Kidney glomerular epithelial cell (primary cell): ENCODE measurements around the gene EMCN.
"Not testable (repeated sequence)": the region's sequence is repeated elsewhere in the genome, so short reads cannot be mapped to it uniquely, and the experiment has no call there.

Experiments used
- DNase-seq: peaks from one replicate; lab custom pipeline; 2025; lab: John Stamatoyannopoulos, UW

EMCN gene

DNA sequence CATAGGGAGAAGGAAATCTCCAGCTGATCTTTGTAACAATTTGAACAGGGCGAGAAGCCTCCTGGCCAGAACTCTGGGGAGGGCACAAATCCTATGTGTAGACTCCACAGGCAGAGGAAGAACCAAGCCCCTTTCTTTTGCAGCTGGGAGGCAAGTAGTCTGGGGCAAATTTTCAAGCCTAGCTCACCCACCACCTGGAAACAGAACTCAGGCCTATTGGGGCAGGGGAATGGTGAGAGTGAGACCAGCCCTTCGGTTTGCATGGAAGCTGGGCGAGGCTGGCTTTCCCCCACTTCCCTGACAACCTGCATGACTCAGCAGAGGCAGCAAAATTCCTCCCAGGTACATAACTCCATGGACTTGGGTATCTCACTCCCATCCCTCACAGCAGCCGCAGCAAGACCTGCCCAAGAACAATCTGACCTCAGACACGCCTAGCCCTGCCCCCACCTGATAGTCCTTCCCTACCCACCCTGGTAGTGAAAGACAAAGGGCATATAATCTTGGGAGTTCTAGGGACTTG lies 138.2 kb downstream of the EMCN start:
- DNase-seq, result no peak

DNA sequence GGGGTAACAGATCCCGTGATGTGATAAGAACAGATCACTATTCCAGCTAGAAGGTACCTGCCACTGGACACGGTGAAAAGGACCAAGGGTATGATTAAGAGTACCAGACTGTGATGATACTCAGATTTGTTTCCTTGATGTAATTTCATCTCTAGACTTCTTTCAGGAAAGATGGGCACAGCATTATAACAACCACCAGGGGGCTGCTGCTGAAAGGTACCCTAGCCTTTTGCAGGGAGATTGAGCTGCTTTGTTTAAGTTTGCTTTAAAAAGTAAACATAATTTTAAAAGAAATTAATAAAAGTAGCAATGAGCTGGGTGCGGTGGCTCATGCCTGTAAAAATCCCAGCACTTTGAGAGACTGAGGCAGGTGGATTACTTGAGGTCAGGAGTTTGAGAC lies 145.4 kb downstream of the EMCN start:
- DNase-seq, result no peak

DNA sequence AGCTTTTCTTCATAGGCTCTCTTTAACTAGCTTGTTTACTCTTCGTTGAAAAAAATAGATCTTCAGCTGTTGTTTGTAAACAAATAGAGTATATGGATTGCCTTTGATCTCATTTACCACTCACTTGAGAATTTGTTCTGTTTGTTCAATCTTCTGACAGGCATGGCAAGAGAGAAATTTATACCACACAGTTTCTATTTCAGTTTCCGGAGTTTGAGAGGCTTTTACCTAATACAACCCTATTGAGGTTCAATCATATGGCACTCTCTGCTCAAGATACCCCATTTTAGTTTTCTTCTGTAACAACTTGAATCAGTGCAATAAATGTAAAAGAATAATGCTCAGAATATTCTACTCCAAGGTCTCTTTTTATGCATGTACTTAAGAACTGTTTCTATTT lies 148.0 kb downstream of the EMCN start:
- DNase-seq, result no peak

DNA sequence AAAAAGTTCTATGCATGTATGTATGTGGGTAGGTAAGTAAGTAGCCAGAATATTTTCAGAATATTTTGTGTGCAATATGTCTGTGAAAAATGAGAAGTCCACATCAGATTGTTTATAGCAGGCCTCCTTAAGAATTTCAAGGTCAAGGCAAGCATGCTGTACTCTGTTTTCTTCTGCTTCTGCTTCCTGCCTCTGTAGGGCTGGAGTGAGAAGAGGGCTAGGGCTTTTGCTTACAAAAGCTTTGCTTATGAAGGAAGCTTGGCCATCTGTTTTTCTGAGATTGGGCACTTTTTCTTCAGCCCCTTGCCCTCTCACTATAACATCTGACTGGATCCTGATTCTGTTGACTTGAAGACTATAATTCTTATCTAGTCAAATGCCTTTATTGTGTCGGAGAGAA lies 150.4 kb downstream of the EMCN start:
- DNase-seq, result no peak

DNA sequence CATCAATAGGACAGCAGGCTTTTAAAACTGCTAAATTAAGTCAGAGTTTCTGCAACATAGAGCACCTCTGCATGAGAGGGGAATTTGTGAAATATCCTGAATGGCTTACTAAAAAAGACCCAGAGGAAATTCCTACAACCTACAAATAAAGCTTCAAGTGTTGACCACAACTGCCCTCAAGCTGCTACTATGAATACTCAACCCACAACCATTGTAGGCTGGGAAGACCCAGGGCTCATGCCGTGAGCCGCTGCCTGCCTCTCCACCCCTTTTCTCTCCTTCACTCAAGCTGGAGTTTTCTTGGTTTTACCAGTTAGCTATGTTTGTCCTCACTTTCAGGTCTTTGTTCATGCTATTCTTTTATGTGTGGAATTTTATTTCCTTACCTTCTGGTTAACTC lies 151.6 kb downstream of the EMCN start:
- DNase-seq, result no peak

DNA sequence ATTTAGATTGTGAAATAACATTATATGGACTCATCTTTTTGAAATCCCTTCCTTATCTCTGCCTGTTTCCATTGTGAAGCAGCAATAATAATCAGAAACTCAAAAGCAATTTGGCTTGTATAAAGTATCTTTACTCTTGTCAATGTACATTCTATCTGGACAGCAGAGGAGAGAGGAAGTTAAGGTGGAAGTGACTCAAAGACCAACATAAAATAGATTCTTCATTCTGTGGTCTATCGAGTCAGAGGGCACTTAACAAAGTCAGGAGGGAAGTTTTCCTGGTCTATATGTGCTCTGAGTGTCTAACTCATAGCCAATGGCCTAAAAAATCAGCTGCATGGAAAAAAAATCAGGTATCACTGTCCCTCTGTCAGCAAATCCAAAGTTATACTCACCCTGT lies 155.5 kb downstream of the EMCN start:
- no peak for DNase-seq

DNA sequence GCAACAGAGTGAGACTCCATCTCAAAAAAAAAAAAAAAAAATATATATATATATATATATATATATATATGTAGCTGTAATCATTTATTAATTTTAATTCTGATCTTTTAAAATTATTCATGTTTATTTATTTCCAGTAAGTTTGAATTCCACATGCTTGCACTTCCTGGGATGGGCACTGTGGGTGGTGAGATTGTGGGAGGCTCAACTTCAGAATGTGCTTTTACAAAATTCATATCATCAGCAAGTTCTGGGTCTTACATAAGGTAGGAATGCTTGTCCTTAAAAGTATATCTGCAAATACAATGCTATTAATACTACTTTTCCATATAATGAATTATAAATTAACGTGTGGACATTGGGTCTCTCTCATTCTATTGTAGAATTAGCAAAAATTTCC lies 156.5 kb downstream of the EMCN start:
- no peak for DNase-seq

DNA sequence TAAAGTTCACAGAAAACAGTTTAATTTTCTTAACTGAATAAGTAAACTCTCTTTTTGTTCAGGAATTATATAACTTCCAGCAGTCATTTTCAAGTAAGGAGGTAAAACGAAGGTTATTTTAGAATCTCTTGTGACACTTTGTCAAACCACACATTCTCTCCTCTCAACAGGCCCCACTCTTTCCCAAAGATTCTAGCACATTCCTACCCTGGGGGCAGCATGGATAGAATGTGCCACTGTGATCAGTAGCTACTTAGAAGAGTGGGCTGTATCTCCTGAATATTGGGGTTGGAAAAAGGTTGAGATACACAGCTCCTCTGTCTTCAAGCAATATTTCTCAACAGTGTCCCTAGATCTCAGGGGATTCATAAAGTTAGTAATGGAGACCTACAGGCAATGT lies 157.6 kb downstream of the EMCN start:
- DNase-seq, result no peak

DNA sequence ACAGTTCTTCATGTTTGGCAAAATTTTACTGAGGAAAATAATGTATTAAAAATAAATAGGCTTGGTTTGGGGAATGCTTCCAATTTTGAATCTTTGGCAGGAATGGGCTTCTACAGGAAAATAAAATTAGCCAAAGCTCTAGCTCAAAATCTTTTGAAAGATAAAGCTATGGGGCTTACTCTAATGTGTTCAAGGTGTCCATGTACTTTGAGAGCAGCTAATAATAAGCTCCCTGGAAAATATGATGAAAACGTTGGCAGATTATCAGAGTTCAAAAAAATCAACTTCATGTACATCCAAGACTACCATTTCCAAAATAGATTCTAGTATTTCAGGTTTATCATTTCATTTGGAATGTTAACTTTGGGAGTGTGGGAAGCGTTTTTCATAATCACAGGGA lies 158.4 kb downstream of the EMCN start:
- no peak for DNase-seq

DNA sequence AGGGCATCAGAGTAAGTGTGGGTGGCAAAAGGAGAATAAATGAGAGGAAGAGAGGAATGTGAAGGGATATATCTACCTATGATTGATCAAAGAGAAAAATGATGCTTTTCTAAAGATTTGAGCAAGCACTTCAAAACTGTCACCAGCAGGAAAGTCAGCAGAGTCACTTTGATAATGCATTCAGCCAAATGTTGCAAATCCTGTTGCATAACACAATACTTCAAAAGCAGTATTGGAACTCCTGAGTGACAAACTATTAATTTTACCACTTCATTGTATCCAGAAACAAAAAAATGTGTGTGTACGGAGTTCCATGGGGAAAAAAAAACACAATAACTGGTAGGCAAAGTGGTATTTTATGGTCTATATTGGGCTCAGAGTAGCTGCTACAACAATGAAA lies 160.3 kb downstream of the EMCN start:
- DNase-seq, result no peak

DNA sequence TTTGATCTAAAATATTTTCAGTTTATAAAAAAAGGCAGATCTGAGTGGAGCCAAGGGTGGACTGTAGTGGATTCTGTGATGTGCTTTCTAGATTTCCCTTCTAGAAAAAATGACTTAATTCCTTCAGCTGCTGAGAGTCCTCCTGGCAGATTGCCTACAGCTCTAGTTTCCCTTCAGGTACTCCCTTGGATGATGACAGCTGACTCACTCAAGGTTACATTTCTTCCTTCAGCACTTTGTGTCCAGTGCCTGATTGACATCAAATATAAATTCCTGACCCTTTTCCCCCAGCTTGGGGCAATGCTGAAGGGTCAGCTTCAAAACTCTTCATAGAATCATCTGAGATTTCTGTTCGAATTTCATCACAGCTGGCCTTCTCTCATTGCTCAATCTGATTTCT lies 161.7 kb downstream of the EMCN start:
- DNase-seq, result no peak

DNA sequence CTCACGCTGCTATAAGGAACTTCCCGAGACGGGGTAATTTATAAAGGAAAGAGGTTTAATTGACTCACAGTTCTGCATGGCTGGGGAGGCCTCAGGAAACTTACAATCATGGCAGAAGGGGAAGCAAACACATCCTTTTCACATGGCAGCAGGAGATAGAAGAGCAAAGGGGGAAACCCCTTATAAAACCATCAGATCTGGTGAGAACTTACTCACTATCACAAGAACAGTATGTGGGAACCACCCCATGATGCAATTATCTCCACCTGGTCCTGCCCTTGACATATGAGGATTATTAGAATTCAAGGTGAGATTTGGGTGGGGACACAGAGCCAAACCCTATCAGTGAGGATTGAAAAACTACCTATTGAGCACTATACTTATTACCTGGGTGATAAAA lies 165.5 kb downstream of the EMCN start:
- DNase-seq, result not testable (repeated sequence)

DNA sequence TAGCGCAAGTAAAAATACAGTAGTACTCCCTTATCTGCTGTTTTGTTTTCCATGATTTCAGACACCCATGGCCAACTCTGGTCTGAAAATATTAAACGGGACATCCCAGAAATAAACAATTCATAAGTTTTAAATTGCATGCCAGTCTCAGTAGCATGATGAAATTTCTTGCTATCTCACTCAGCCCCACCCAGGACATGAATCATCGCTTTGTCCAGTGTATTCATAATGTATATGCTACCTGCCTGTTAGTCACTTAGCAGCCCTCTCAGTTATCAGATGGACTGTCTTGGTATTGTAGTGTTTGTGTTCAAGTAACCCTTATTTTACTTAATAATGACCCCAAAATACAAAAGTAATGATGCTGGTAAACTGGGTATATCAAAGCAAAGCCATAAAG lies 169.3 kb downstream of the EMCN start:
- peak; percentile 16 for DNase-seq

DNA sequence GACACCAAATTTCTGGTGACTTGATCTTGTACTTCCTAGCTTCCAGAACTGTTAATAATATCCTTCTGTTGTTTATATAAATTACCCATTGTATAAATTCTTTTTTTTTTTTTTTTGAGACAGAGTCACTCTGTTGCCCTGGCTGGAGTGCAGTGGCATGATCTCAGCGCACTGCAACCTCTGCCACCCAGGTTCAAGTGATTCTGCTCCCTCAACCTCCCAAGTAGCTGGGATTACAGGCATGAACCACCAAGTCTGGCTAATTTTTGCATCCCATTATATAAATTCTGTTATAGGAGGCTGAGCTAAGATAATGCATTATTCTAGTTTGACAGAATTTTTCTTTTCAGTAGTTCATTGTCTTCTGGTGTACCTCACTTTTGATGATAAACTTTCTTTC lies 170.6 kb downstream of the EMCN start:
- no peak for DNase-seq

DNA sequence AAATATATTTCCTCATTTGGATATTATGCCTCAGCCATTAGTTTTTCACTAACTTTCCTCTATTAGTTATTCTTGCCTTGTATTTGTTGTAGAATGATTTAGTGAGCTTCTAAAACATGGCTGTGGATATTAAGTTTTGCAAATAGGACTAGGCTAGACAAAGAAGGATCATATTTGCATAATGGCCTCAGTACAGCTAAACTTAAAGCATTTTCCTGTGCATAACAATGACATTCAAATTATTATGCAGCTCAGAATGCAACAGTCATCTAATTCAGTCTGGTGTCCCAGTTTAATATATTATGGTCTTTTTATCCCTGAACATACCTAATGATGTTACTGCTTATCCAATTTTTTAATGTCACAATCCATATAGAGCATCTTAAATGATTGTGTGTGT lies 172.2 kb downstream of the EMCN start:
- no peak for DNase-seq
